ENCODE measurements around the gene ADARB2. TPM values are rescaled to one million over a fixed set of nuclear protein-coding genes. Genes with fewer than 3 reads are reported as not detected.

The ADARB2 gene
- total RNA-seq, 1 donor from 2014 or later: 0.80 TPM

GRCh38 chr10:1644191-1644711 lies 93.1 kb downstream of the ADARB2 start:
- H3K27ac ChIP-seq: no peak overlapping the region
- no peak for DNase-seq
- intact Hi-C loops (cut with DNase I): no loop called here
- TF ChIP-seq, protein P1, sequence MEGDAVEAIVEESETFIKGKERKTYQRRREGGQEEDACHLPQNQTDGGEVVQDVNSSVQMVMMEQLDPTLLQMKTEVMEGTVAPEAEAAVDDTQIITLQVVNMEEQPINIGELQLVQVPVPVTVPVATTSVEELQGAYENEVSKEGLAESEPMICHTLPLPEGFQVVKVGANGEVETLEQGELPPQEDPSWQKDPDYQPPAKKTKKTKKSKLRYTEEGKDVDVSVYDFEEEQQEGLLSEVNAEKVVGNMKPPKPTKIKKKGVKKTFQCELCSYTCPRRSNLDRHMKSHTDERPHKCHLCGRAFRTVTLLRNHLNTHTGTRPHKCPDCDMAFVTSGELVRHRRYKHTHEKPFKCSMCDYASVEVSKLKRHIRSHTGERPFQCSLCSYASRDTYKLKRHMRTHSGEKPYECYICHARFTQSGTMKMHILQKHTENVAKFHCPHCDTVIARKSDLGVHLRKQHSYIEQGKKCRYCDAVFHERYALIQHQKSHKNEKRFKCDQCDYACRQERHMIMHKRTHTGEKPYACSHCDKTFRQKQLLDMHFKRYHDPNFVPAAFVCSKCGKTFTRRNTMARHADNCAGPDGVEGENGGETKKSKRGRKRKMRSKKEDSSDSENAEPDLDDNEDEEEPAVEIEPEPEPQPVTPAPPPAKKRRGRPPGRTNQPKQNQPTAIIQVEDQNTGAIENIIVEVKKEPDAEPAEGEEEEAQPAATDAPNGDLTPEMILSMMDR (IDR thresholded peaks at IDR 0.05): no peak
- no peak overlapping the region for H3K4me3 ChIP-seq
- no peaks in the 10 kb centered on the region for H3K4me1 ChIP-seq
- no peaks in the 10 kb centered on the region for H3K9me3 ChIP-seq
- ATAC-seq: no peak
- H3K27me3 ChIP-seq (ENCODE audit: low read depth): peaks cover 12% of the 10 kb centered on the region
- H3K36me3 ChIP-seq: no peaks in the 10 kb centered on the region

GRCh38 chr10:1643908-1644179 lies 93.5 kb downstream of the ADARB2 start:
- Histone ChIP-seq H3K27ac (no peak overlapping the region), H3K9me3 (no peaks in the 10 kb centered on the region), H3K4me3 (no peak overlapping the region), H3K27me3 (ENCODE audit: low read depth) (peaks cover 12% of the 10 kb centered on the region), H3K36me3 (no peaks in the 10 kb centered on the region), H3K4me1 (no peaks in the 10 kb centered on the region)
- intact Hi-C loops (cut with DNase I): no loop called here
- DNase-seq (no peak), ATAC-seq (no peak)
- TF ChIP-seq, protein P1 (IDR thresholded peaks at IDR 0.05): no peak

- ATAC-seq (no peak), DNase-seq (no peak)
- Histone ChIP-seq H3K4me3 (no peak overlapping the region), H3K9me3 (no peaks in the 10 kb centered on the region), H3K36me3 (no peaks in the 10 kb centered on the region), H3K27me3 (ENCODE audit: low read depth) (peaks cover 12% of the 10 kb centered on the region), H3K27ac (no peak overlapping the region), H3K4me1 (no peaks in the 10 kb centered on the region)
- intact Hi-C loops (cut with DNase I): no loop called here
- TF ChIP-seq, protein P1 (IDR thresholded peaks at IDR 0.05): no peak
Measured at GRCh38 chr10:1643161-1643907, 94.0 kb downstream of the ADARB2 start.

DNA sequence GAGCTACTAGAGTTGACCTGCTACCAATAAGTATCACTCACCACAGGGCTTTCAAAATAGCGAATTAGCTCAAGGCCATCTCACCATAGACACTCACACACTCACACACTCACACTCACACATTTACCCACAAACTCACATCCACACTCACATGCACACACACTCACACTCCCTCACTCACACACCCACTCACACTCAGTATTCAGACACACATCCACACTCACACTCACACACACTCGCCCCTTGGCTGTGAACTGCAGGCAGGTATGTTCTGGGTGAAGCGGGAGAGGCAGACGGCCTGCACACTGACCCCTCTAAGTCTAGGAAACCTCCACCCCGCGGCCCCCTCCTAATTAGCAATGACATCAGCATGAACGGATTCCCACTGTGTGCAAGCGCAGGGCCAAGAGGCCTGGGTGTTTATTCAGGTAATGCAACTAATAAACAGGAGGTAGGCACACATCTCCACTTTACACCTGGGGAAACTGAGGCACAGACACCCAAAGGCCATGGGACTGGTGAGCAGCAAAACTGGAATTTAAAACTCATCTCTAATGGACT lies 94.6 kb downstream of the ADARB2 start:
- H3K4me3 ChIP-seq: no peak overlapping the region
- TF ChIP-seq, protein P1 (IDR thresholded peaks at IDR 0.05): no peak
- peaks cover 12% of the 10 kb centered on the region for H3K27me3 ChIP-seq (ENCODE audit: low read depth)
- H3K27ac ChIP-seq: no peak overlapping the region
- H3K9me3 ChIP-seq: no peaks in the 10 kb centered on the region
- no peaks in the 10 kb centered on the region for H3K36me3 ChIP-seq
- intact Hi-C loops (cut with DNase I): no loop called here
- DNase-seq (no peak), ATAC-seq (no peak)
- no peaks in the 10 kb centered on the region for H3K4me1 ChIP-seq

DNA sequence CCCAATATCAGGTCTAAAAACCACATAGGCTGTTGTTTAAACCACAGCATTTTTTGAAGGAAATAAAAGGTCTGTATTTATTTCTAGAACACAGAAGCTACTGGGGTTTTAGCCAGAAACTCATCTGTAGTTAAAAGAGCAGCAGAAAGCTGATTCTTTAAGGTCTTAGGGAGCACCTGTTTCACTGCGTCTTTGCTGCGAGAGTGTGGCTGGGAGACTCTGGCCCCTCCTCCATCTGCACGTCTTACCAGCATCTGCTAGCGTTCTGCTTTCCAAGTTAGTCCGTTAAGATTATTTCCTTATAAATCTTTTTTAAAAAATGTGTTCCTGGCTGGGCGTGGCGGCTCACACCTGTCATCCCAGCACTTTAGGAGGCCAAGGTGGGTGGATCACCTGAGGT lies 95.9 kb downstream of the ADARB2 start:
- Histone ChIP-seq H3K4me1 (no peaks in the 10 kb centered on the region), H3K9me3 (no peaks in the 10 kb centered on the region), H3K27ac (no peak overlapping the region), H3K4me3 (no peak overlapping the region), H3K36me3 (no peaks in the 10 kb centered on the region), H3K27me3 (ENCODE audit: low read depth) (peaks cover 12% of the 10 kb centered on the region)
- ATAC-seq (no peak), DNase-seq (no peak)
- intact Hi-C loops (cut with DNase I): no loop called here
- TF ChIP-seq, protein P1 (IDR thresholded peaks at IDR 0.05): no peak
